WTC11 (cell line): Measurements from ENCODE around the gene SREBF2. TPM values are rescaled to one million over a fixed set of nuclear protein-coding genes. Genes with fewer than 3 reads are reported as not detected.
A peak's percentile ranks its signal among the peaks of the same experiment; 100 is the strongest.

Source experiments
- ATAC-seq: fragments of 200-7000 bp; cut with Tn5 transposase; 2 replicates; pipeline ENCODE4 v1.10.0; 2021; ENCODE audit warnings: mild to moderate bottlenecking, moderate library complexity
- CTCF ChIA-PET: fragments of 300-600 bp; sonication (Branson Sonifier 250); formaldehyde crosslinking; loops from one replicate; lab custom pipeline; 2021; ENCODE audit warnings: antibody characterized with exemption; lab: Charles Lee
- POLR2A ChIA-PET: fragments of 350-600 bp; sonication (Branson Sonifier 250); formaldehyde crosslinking; loops from one replicate; lab custom pipeline; 2021; ENCODE audit warnings: antibody characterized with exemption; lab: Charles Lee
- DNase-seq: peaks from one replicate; pipeline ENCODE4 v3.0.0; 2021; ENCODE audit warnings: low spot score
- H3K27ac Mint-ChIP-seq: 2 replicates; pipeline ENCODE4 v1.8.0; 2021; ENCODE audit warnings: mixed read lengths
- H3K27me3 Mint-ChIP-seq: 2 replicates; pipeline ENCODE4 v1.8.0; 2021; ENCODE audit warnings: low read depth, mild to moderate bottlenecking, moderate library complexity, mixed read lengths
- H3K36me3 Mint-ChIP-seq: 2 replicates; pipeline ENCODE4 v1.8.0; 2021; ENCODE audit warnings: mixed read lengths
- H3K4me1 Mint-ChIP-seq: 2 replicates; pipeline ENCODE4 v1.8.0; 2022; ENCODE audit warnings: mixed read lengths
- H3K4me3 Mint-ChIP-seq: 2 replicates; pipeline ENCODE4 v1.8.0; 2021; ENCODE audit warnings: mild to moderate bottlenecking, moderate library complexity, mixed read lengths
- H3K9me3 Mint-ChIP-seq: 2 replicates; pipeline ENCODE4 v1.8.0; 2021; ENCODE audit warnings: mixed read lengths
- AR ChIP-seq: fragments of 250-450 bp; sonication (Bioruptor Pico); IDR thresholded peaks from 2 replicates; pipeline ENCODE4 v1.9.0; 2021; ENCODE audit warnings: mild to moderate bottlenecking
- ATF2 ChIP-seq: sonication (generic); formaldehyde crosslinking; IDR thresholded peaks from 2 replicates; pipeline ENCODE4 v1.8.1; 2022; ENCODE audit warnings: low read depth, missing genetic modification reagents, borderline replicate concordance
- EMX1 ChIP-seq: fragments of 250-450 bp; sonication (Bioruptor Pico); IDR thresholded peaks from 2 replicates; pipeline ENCODE4 v1.8.0; 2021; ENCODE audit warnings: mild to moderate bottlenecking
- ESRRA ChIP-seq: sonication (generic); formaldehyde crosslinking; IDR thresholded peaks from 2 replicates; pipeline ENCODE4 v1.8.1; 2022; ENCODE audit warnings: mild to moderate bottlenecking, missing genetic modification reagents, borderline replicate concordance
- FOXK1 ChIP-seq: sonication (generic); formaldehyde crosslinking; IDR thresholded peaks from 2 replicates; pipeline ENCODE4 v1.8.0; 2022; ENCODE audit warnings: mild to moderate bottlenecking, moderate library complexity, missing genetic modification reagents
- HMGA2 ChIP-seq: fragments of 250-450 bp; sonication (Bioruptor Pico); IDR thresholded peaks from 2 replicates; pipeline ENCODE4 v1.4.0; 2021; ENCODE audit warnings: mild to moderate bottlenecking, moderate library complexity
- JAZF1 ChIP-seq: fragments of 250-450 bp; sonication (Bioruptor Pico); IDR thresholded peaks from 2 replicates; pipeline ENCODE4 v1.9.0; 2021; ENCODE audit warnings: moderate library complexity, mild to moderate bottlenecking, inconsistent platforms
- MLX ChIP-seq: sonication (generic); formaldehyde crosslinking; IDR thresholded peaks from 2 replicates; pipeline ENCODE4 v1.8.1; 2023; ENCODE audit warnings: mild to moderate bottlenecking, missing genetic modification reagents, moderate library complexity
- MYBL2 ChIP-seq: sonication (generic); formaldehyde crosslinking; IDR thresholded peaks from 2 replicates; pipeline ENCODE4 v1.8.1; 2023; ENCODE audit warnings: mild to moderate bottlenecking, moderate library complexity, missing genetic modification reagents
- NFATC4 ChIP-seq: fragments of 250-450 bp; sonication (Bioruptor Pico); IDR thresholded peaks from 2 replicates; pipeline ENCODE4 v1.9.0; 2021; ENCODE audit warnings: mild to moderate bottlenecking
- NFYB ChIP-seq: sonication (generic); formaldehyde crosslinking; conservative IDR thresholded peaks from 2 replicates; pipeline ENCODE4 v1.8.0; 2022; ENCODE audit warnings: low read depth, missing genetic modification reagents
- RELA ChIP-seq: sonication (generic); formaldehyde crosslinking; IDR thresholded peaks from 2 replicates; pipeline ENCODE4 v1.8.1; 2022; ENCODE audit warnings: missing genetic modification reagents, mild to moderate bottlenecking, borderline replicate concordance
- TEAD1 ChIP-seq: sonication (generic); formaldehyde crosslinking; IDR thresholded peaks from 2 replicates; pipeline ENCODE4 v1.8.0; 2022; ENCODE audit warnings: mild to moderate bottlenecking, missing genetic modification reagents
- ZNF138 ChIP-seq: sonication (generic); formaldehyde crosslinking; conservative IDR thresholded peaks from 2 replicates; pipeline ENCODE4 v1.8.1; 2022; ENCODE audit warnings: mild to moderate bottlenecking, moderate library complexity, missing genetic modification reagents
- ZNF423 ChIP-seq: fragments of 250-450 bp; sonication (Bioruptor Pico); IDR thresholded peaks from 2 replicates; pipeline ENCODE4 v2.1.2; 2022; ENCODE audit warnings: mild to moderate bottlenecking, moderate library complexity
- ZNF532 ChIP-seq: fragments of 250-450 bp; sonication (Bioruptor Pico); IDR thresholded peaks from 2 replicates; pipeline ENCODE4 v1.9.0; 2021; ENCODE audit warnings: mild to moderate bottlenecking, borderline replicate concordance
- ZNF671 ChIP-seq: fragments of 250-450 bp; sonication (Bioruptor Pico); IDR thresholded peaks from 2 replicates; pipeline ENCODE4 v1.8.0; 2021; ENCODE audit warnings: mild to moderate bottlenecking
- total RNA-seq: library from RNA; stranded (reverse); gene quantifications from 3 replicates; pipeline ENCODE4 v1.2.3, GENCODE V29; 2021
- TF ChIP-seq, protein P1 (sequence below): sonication (generic); formaldehyde crosslinking; IDR thresholded peaks from 2 replicates; pipeline ENCODE4 v1.8.1; 2022; ENCODE audit warnings: mild to moderate bottlenecking, missing genetic modification reagents, moderate library complexity, borderline replicate concordance
- TF ChIP-seq, protein P2 (sequence below): sonication (generic); formaldehyde crosslinking; conservative IDR thresholded peaks from 2 replicates; pipeline ENCODE4 v1.8.1; 2022; ENCODE audit warnings: mild to moderate bottlenecking, missing genetic modification reagents
- TF ChIP-seq, protein P3 (sequence below): sonication (generic); formaldehyde crosslinking; IDR thresholded peaks from 2 replicates; pipeline ENCODE4 v1.8.1; 2022; ENCODE audit warnings: missing genetic modification reagents, borderline replicate concordance
- TF ChIP-seq, protein P4 (sequence below): sonication (generic); formaldehyde crosslinking; IDR thresholded peaks from 2 replicates; pipeline ENCODE4 v1.8.1; 2023; ENCODE audit warnings: mild to moderate bottlenecking, missing genetic modification reagents, moderate library complexity

SREBF2 gene
- total RNA-seq, 1 experiment from 2014 or later = 151 TPM

DNA sequence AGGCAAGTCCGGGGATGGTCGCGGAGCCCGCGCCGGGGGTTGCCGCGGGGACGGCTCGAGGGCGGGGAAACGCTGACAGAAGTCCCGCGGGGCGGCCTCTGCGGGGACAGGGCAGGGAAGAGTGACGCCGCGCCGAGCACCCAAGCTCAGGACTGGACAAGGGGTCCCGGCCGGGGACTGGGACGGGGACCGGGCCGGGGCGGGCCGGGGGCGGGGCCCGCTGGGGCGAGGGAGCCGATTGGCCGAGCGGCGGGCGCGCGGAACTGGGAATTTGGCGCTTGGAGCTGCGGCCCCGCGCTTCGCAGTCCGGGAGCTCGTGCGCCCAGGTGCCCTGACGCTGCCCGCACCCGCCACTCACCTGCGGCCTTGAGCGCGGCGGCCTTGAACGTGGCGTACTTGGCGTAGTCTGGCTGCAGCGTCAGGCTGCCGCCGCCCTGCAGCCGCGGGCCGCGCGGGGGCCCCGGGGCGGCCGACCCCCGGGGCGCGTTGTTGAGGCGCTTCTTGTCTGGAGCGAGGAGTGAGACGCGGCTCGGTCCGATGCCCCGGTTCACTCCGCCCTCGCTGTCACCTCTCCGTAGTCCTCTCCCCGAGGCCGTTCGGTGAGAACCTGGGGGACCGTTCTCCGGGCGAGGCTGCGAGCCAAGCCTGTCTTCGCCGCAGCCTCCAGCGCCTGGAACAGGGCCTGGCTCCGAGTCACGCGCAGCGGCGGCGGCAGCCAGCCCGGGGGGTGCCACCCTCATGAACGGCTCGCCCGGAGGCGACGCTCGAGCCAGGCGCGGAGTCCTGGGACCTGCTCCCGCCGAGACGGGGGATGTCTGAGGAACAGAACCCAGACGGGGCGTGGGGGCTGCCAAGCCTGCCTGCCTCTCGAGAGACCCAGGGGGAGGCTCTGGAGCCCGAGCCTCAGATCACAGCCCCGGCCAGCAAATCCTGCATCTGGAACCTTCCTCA lies 77.4 kb downstream of the SREBF2 start:
- ATAC-seq (peak; percentile 27), DNase-seq (peak; percentile 69)
- Mint-ChIP-seq H3K4me3 (no peak overlapping the region), H3K4me1 (peaks cover 17% of the 10 kb centered on the region), H3K9me3 (no peaks in the 10 kb centered on the region), H3K36me3 (peaks cover 5% of the 10 kb centered on the region; the same call in 1 of the 2 replicates), H3K27ac (no peak overlapping the region), H3K27me3 (peaks cover 57% of the 10 kb centered on the region)
- ChIA-PET POLR2A (interaction anchor here (1.5 kb wide), 1 partner anchor 110 kb away, joined by 5 read pairs; the partner anchor contains the start of gene CCDC134), CTCF (interaction anchor here (1.0 to 3.8 kb wide), 10 partner anchors 9 to 243 kb away, joined by 3 to 66 read pairs (median 6); partner anchors contain the start of genes SREBF2 and TNFRSF13C)
- TF ChIP-seq TEAD1 (CRISPR knock-in tag) (peak; percentile 66; the same call in 1 of the 2 replicates), AR (CRISPR knock-in tag) (no peak), ZNF532 (no peak), RELA (CRISPR knock-in tag) (no peak), MYBL2 (0 out of 2 replicates have a peak, but pooled peaks have one; percentile 40), HMGA2 (no peak), NFATC4 (CRISPR knock-in tag) (no peak), EMX1 (CRISPR knock-in tag) (no peak), ZNF423 (CRISPR knock-in tag) (no peak), ZNF671 (no peak), MLX (CRISPR knock-in tag) (no peak), FOXK1 (CRISPR knock-in tag) (peak; percentile 87), ZNF138 (CRISPR knock-in tag) (no peak; the same call in 1 of the 2 replicates), ATF2 (no peak), ESRRA (CRISPR knock-in tag) (no peak), NFYB (CRISPR knock-in tag) (no peak; the same call in 1 of the 2 replicates), JAZF1 (CRISPR knock-in tag) (no peak)
- TF ChIP-seq, protein P1, sequence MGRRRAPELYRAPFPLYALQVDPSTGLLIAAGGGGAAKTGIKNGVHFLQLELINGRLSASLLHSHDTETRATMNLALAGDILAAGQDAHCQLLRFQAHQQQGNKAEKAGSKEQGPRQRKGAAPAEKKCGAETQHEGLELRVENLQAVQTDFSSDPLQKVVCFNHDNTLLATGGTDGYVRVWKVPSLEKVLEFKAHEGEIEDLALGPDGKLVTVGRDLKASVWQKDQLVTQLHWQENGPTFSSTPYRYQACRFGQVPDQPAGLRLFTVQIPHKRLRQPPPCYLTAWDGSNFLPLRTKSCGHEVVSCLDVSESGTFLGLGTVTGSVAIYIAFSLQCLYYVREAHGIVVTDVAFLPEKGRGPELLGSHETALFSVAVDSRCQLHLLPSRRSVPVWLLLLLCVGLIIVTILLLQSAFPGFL (CRISPR knock-in tag) = no peak
- TF ChIP-seq, protein P2, sequence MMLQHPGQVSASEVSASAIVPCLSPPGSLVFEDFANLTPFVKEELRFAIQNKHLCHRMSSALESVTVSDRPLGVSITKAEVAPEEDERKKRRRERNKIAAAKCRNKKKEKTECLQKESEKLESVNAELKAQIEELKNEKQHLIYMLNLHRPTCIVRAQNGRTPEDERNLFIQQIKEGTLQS (CRISPR knock-in tag) = no peak
- TF ChIP-seq, protein P3, sequence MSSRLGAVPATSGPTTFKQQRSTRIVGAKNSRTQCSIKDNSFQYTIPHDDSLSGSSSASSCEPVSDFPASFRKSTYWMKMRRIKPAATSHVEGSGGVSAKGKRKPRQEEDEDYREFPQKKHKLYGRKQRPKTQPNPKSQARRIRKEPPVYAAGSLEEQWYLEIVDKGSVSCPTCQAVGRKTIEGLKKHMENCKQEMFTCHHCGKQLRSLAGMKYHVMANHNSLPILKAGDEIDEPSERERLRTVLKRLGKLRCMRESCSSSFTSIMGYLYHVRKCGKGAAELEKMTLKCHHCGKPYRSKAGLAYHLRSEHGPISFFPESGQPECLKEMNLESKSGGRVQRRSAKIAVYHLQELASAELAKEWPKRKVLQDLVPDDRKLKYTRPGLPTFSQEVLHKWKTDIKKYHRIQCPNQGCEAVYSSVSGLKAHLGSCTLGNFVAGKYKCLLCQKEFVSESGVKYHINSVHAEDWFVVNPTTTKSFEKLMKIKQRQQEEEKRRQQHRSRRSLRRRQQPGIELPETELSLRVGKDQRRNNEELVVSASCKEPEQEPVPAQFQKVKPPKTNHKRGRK (CRISPR knock-in tag) = no peak
- TF ChIP-seq, protein P4, sequence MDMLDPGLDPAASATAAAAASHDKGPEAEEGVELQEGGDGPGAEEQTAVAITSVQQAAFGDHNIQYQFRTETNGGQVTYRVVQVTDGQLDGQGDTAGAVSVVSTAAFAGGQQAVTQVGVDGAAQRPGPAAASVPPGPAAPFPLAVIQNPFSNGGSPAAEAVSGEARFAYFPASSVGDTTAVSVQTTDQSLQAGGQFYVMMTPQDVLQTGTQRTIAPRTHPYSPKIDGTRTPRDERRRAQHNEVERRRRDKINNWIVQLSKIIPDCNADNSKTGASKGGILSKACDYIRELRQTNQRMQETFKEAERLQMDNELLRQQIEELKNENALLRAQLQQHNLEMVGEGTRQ (CRISPR knock-in tag) = no peak; the same call in 1 of the 2 replicates
